Astrocyte (in vitro differentiated cells and primary cell): ENCODE results near the gene COL2A1. TPM values are rescaled to one million over a fixed set of nuclear protein-coding genes. Genes with fewer than 3 reads are reported as not detected.

ENCODE experiments used
- DNase-seq: peaks from one replicate; pipeline ENCODE4 v3.0.0-alpha.2; 2010; ENCODE audit warnings: low read depth
- FAIRE-seq: peaks from 2 replicates; lab custom pipeline; 2011; peaks lifted over from hg19 to GRCh38; lab: Jason Lieb, UNC
- H2AFZ ChIP-seq: 2 replicates; pipeline ENCODE4 v1.6.0; 2012; ENCODE audit warnings: low read depth, low read length, inconsistent platforms
- H3K27ac ChIP-seq: 2 replicates; pipeline ENCODE4 v1.5.1; 2011; ENCODE audit warnings: low read depth, low read length, inconsistent platforms
- H3K27me3 ChIP-seq: 2 replicates; pipeline ENCODE4 v1.6.0; 2011; ENCODE audit warnings: low read length, inconsistent platforms; ENCODE audit not compliant: insufficient read depth
- H3K36me3 ChIP-seq: 2 replicates; pipeline ENCODE4 v1.5.1; 2011; ENCODE audit warnings: low read length, inconsistent platforms; ENCODE audit not compliant: insufficient read depth
- H3K4me1 ChIP-seq: 2 replicates; pipeline ENCODE4 v1.5.1; 2011; ENCODE audit warnings: low read length, inconsistent platforms; ENCODE audit not compliant: insufficient read depth
- H3K4me2 ChIP-seq: 2 replicates; pipeline ENCODE4 v1.6.0; 2012; ENCODE audit warnings: low read length, inconsistent platforms
- H3K4me3 ChIP-seq: 2 replicates; pipeline ENCODE4 v1.5.1; 2011; ENCODE audit warnings: low read depth, mild to moderate bottlenecking, low read length, inconsistent platforms; ENCODE audit not compliant: insufficient read depth
- H3K79me2 ChIP-seq: 2 replicates; pipeline ENCODE4 v1.6.0; 2012; ENCODE audit warnings: mild to moderate bottlenecking, low read length, inconsistent platforms; ENCODE audit not compliant: insufficient read depth
- H3K9ac ChIP-seq: 2 replicates; pipeline ENCODE4 v1.6.0; 2012; ENCODE audit warnings: mild to moderate bottlenecking, low read length, inconsistent platforms
- H3K9me3 ChIP-seq: 2 replicates; pipeline ENCODE4 v1.5.1; 2012; ENCODE audit warnings: low read depth, mild to moderate bottlenecking, low read length, inconsistent platforms; ENCODE audit not compliant: insufficient read depth
- H4K20me1 ChIP-seq: 2 replicates; pipeline ENCODE4 v1.6.0; 2012; ENCODE audit warnings: low read length, inconsistent platforms; ENCODE audit not compliant: insufficient read depth
- H3K27ac Mint-ChIP-seq: one replicate; pipeline ENCODE4 v1.8.0; 2021; ENCODE audit warnings: mild to moderate bottlenecking, mixed read lengths; ENCODE audit not compliant: unreplicated experiment
- H3K27me3 Mint-ChIP-seq: one replicate; pipeline ENCODE4 v1.8.0; 2021; ENCODE audit warnings: low read depth, mixed read lengths; ENCODE audit not compliant: unreplicated experiment
- H3K36me3 Mint-ChIP-seq: one replicate; pipeline ENCODE4 v1.8.0; 2021; ENCODE audit warnings: low read depth, mixed read lengths; ENCODE audit not compliant: unreplicated experiment
- H3K4me1 Mint-ChIP-seq: one replicate; pipeline ENCODE4 v1.8.0; 2021; ENCODE audit warnings: low read depth, mixed read lengths; ENCODE audit not compliant: unreplicated experiment
- H3K4me3 Mint-ChIP-seq: one replicate; pipeline ENCODE4 v1.8.0; 2021; ENCODE audit warnings: mild to moderate bottlenecking, moderate library complexity, mixed read lengths; ENCODE audit not compliant: unreplicated experiment
- H3K9me3 Mint-ChIP-seq: one replicate; pipeline ENCODE4 v1.8.0; 2021; ENCODE audit warnings: mild to moderate bottlenecking, mixed read lengths; ENCODE audit not compliant: unreplicated experiment
- CTCF ChIP-seq: IDR thresholded peaks from 2 replicates; pipeline ENCODE4 v1.5.1; 2011; ENCODE audit warnings: low read depth, mild to moderate bottlenecking, inconsistent platforms, low read length, moderate library complexity; ENCODE audit not compliant: insufficient read depth
- EZH2 ChIP-seq: IDR thresholded peaks from 2 replicates; pipeline ENCODE4 v1.6.1; 2012; ENCODE audit warnings: mild to moderate bottlenecking, low read length, inconsistent platforms; ENCODE audit not compliant: insufficient read depth
- total RNA-seq: library from RNA; stranded (reverse); gene quantifications from 2 replicates; pipeline ENCODE4 v1.2.1, GENCODE V29; 2021

The COL2A1 gene
- total RNA-seq, 1 donor from 2014 or later = 20.3 TPM

- DNase-seq = no peak
- TF ChIP-seq EZH2 (no peak), CTCF (no peak)
- no peak overlapping the region for H2AFZ ChIP-seq
- no peak overlapping the region for H3K4me3 Mint-ChIP-seq
- H3K27ac Mint-ChIP-seq = no peak overlapping the region
- no peaks in the 10 kb centered on the region for H4K20me1 ChIP-seq
- H3K9ac ChIP-seq = no peak overlapping the region
- no peaks in the 10 kb centered on the region for H3K79me2 ChIP-seq
- H3K9me3 Mint-ChIP-seq = no peaks in the 10 kb centered on the region
- no peaks in the 10 kb centered on the region for H3K9me3 ChIP-seq
- no peak for FAIRE-seq
- H3K36me3 ChIP-seq = no peaks in the 10 kb centered on the region
- peaks cover 15% of the 10 kb centered on the region for H3K4me1 Mint-ChIP-seq
- no peaks in the 10 kb centered on the region for H3K36me3 Mint-ChIP-seq
- H3K27me3 ChIP-seq = no peaks in the 10 kb centered on the region
- no peak overlapping the region for H3K4me2 ChIP-seq
- no peak overlapping the region for H3K4me3 ChIP-seq
- no peak overlapping the region for H3K27ac ChIP-seq
- peaks cover 9% of the 10 kb centered on the region for H3K4me1 ChIP-seq
- H3K27me3 Mint-ChIP-seq = no peaks in the 10 kb centered on the region
Measured at GRCh38 chr12:48034835-48035805, 30.8 kb upstream of the COL2A1 start.

- Histone ChIP-seq H3K36me3 (no peaks in the 10 kb centered on the region), H3K4me3 (no peak overlapping the region), H2AFZ (no peak overlapping the region), H3K4me1 (peaks cover 9% of the 10 kb centered on the region), H3K27me3 (no peaks in the 10 kb centered on the region), H3K79me2 (no peaks in the 10 kb centered on the region), H3K27ac (no peak overlapping the region), H4K20me1 (no peaks in the 10 kb centered on the region), H3K9ac (no peak overlapping the region), H3K9me3 (no peaks in the 10 kb centered on the region), H3K4me2 (no peak overlapping the region)
- Mint-ChIP-seq H3K27me3 (no peaks in the 10 kb centered on the region), H3K9me3 (no peaks in the 10 kb centered on the region), H3K27ac (no peak overlapping the region), H3K4me1 (peaks cover 19% of the 10 kb centered on the region), H3K36me3 (no peaks in the 10 kb centered on the region), H3K4me3 (no peak overlapping the region)
- no peak for TF ChIP-seq CTCF
- no peak for TF ChIP-seq EZH2
- DNase-seq (no peak), FAIRE-seq (no peak)
Measured at GRCh38 chr12:48033451-48033850, 29.2 kb upstream of the COL2A1 start.

DNA sequence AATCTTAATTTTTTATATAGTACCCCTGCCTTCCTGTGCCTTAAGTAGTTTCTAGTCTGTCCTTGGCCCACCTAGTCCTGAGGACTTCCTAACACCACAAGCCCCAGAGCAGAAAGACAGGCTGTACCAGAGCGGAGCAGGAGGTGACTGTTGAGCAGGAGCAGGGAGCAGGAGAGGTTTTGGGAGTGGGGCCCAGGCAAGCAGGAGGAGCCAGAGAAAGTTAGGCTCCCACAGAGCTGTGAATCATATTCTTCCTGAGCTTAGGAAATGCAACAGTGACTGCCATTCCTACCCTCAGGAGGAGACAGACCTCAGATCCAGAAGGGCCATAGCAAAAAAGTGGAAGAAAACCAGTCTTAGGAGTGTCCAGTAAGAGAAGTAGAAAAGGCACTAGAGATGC, 28.3 kb upstream of the COL2A1 start:
- TF ChIP-seq EZH2 = no peak
- no peak for TF ChIP-seq CTCF

More for the DNA sequence above, 28.3 kb upstream of the COL2A1 start:
- Mint-ChIP-seq H3K9me3 (no peaks in the 10 kb centered on the region), H3K4me3 (no peak overlapping the region), H3K4me1 (peaks cover 20% of the 10 kb centered on the region), H3K36me3 (no peaks in the 10 kb centered on the region), H3K27me3 (no peaks in the 10 kb centered on the region), H3K27ac (no peak overlapping the region)
- Histone ChIP-seq H3K79me2 (no peaks in the 10 kb centered on the region), H3K27ac (no peak overlapping the region), H3K4me2 (no peak overlapping the region), H2AFZ (no peak overlapping the region), H3K36me3 (no peaks in the 10 kb centered on the region), H3K4me3 (no peak overlapping the region), H3K9ac (no peak overlapping the region), H3K27me3 (no peaks in the 10 kb centered on the region), H3K4me1 (peaks cover 5% of the 10 kb centered on the region), H4K20me1 (no peaks in the 10 kb centered on the region), H3K9me3 (no peaks in the 10 kb centered on the region)
- FAIRE-seq (no peak), DNase-seq (no peak)
